SJSA1 (cell line): Measurements from ENCODE around the gene MBTPS2. TPM values are rescaled to one million over a fixed set of nuclear protein-coding genes. Genes with fewer than 3 reads are reported as not detected.
"Not testable (repeated sequence)": the region's sequence is repeated elsewhere in the genome, so short reads cannot be mapped to it uniquely, and the experiment has no call there.

Experiments used
- DNase-seq, 2 experiments: peaks; one replicate each; pipeline ENCODE4 v3.0.0-alpha.2; 2015 to 2020; ENCODE audit warnings: low spot score in 2 of 2, low read depth in 1 of 2
- H3K27ac ChIP-seq: fragments of 250-450 bp; sonication (Bioruptor Pico); 2 replicates; pipeline ENCODE4 v1.5.1; 2020; ENCODE audit warnings: mild to moderate bottlenecking, moderate library complexity
- H3K27me3 ChIP-seq: fragments of 250-450 bp; sonication (Bioruptor Pico); replicated peaks from 2 replicates; pipeline ENCODE4 v1.5.1; 2020; ENCODE audit warnings: mild to moderate bottlenecking, moderate library complexity
- H3K36me3 ChIP-seq: fragments of 250-450 bp; sonication (Bioruptor Pico); 2 replicates; pipeline ENCODE4 v1.5.1; 2020; ENCODE audit warnings: mild to moderate bottlenecking
- H3K4me1 ChIP-seq: fragments of 250-450 bp; sonication (Bioruptor Pico); replicated peaks from 2 replicates; pipeline ENCODE4 v1.6.1; 2021; ENCODE audit warnings: mild to moderate bottlenecking
- H3K4me3 ChIP-seq: fragments of 250-450 bp; sonication (Bioruptor Pico); 2 replicates; pipeline ENCODE4 v1.5.1; 2020; ENCODE audit warnings: mild to moderate bottlenecking
- H3K9me3 ChIP-seq: fragments of 250-450 bp; sonication (Bioruptor Pico); replicated peaks from 2 replicates; pipeline ENCODE4 v1.5.1; 2020; ENCODE audit warnings: mild to moderate bottlenecking
- total RNA-seq: library from RNA; depleted of rRNA; stranded (reverse); fragments of >200 nt; shearing (Covaris generic); gene quantifications from 2 replicates; pipeline ENCODE4 v1.2.3, GENCODE V29; 2014

Gene MBTPS2
- total RNA-seq, 1 experiment from 2014 or later: 10.1 TPM

DNA sequence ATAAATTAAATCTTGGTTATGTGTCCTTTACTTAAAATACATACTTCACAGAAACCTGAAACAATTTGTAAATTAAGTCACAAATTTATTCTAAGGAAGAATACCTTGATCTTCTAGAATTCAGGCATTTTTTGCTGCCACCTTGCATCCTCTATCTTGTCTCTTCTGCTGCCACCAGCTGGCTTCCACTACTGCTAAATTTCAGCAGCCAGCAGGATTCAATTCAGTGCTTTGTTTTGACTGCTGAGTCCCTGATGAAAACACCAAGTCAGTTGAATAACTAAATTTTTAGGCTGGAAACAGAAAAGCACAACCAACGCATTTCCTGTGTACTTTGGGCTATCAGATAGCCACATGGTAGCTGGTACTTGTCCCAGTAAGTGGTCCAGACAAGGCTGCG is 2.4 kb upstream of the MBTPS2 start:
- Histone ChIP-seq H3K27ac (no peak overlapping the region), H3K9me3 (no peaks in the 10 kb centered on the region), H3K27me3 (no peaks in the 10 kb centered on the region), H3K36me3 (no peaks in the 10 kb centered on the region), H3K4me1 (no peaks in the 10 kb centered on the region), H3K4me3 (no peak overlapping the region)
- no peak for DNase-seq

DNA sequence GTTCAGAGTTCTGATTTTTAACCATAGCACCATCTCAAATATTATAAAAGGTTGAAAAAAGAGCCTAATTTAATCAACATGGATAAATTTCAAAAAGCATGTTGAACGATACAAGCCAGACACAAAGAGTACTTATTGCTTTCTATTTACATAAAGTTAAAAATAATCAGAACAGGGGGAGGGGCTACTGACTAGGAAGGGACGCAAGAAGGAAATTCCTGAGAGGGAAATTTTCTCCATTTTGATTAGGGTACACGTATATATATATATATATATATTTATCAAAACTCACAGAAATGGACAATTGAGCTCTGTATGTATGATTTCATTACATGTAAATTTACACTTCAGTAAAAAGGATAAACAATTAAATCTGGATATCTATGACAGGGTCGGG is 482 bp upstream of the MBTPS2 start:
- H3K36me3 ChIP-seq: no peaks in the 10 kb centered on the region
- no peaks in the 10 kb centered on the region for H3K9me3 ChIP-seq
- DNase-seq: no peak
- peak overlapping the region; percentile 77 for H3K4me3 ChIP-seq
- no peaks in the 10 kb centered on the region for H3K4me1 ChIP-seq
- H3K27me3 ChIP-seq: no peaks in the 10 kb centered on the region
- peak overlapping the region; percentile 81 for H3K27ac ChIP-seq

DNA sequence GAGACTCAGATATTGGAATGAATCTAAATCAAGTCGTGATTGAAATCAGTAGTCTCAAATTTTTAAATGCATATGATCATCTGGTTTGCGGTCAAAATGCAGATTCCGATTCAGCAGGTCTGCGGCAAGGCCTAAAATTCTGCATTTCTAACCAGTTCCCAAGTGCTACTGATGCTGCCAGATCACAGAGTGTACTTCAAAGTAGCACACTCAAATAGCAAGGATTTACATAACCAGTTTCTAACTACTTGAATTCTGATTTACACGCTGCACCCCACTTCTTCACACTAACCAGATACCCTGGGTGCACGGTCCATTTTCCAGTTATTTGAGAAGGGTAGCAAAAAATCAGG is 752 bp downstream of the MBTPS2 start:
- peak overlapping the region; percentile 77 for H3K4me3 ChIP-seq
- no peaks in the 10 kb centered on the region for H3K4me1 ChIP-seq
- H3K27ac ChIP-seq: peak overlapping the region; percentile 81
- 0 out of 2 replicates have a peak, but pooled peaks cover 3% of the 10 kb centered on the region for H3K36me3 ChIP-seq
- DNase-seq: no peak
- no peaks in the 10 kb centered on the region for H3K9me3 ChIP-seq
- H3K27me3 ChIP-seq: no peaks in the 10 kb centered on the region

DNA sequence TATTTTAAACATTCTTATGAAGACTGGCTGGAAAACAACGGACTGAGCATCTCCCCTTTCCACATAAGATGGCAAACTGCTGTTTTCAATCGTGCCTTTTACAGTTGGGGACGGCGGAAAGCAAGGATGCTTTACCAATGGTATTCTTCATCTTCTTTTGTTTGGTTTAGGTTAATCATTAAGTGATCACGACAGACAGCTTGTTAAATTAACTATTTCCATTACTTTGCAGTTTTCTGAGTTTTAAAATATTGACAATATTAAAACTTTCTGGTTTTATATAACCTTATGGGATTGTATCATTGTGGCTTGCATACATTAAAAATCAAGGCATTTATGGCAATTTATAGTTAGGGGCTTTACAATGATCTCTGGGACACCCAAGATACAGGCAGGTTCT is 3.8 kb downstream of the MBTPS2 start:
- no peaks in the 10 kb centered on the region for H3K4me1 ChIP-seq
- H3K36me3 ChIP-seq: 0 out of 2 replicates have a peak, but pooled peaks cover 3% of the 10 kb centered on the region
- no peaks in the 10 kb centered on the region for H3K27me3 ChIP-seq
- no peaks in the 10 kb centered on the region for H3K9me3 ChIP-seq
- no peak for DNase-seq
- no peak overlapping the region for H3K27ac ChIP-seq
- no peak overlapping the region for H3K4me3 ChIP-seq

DNA sequence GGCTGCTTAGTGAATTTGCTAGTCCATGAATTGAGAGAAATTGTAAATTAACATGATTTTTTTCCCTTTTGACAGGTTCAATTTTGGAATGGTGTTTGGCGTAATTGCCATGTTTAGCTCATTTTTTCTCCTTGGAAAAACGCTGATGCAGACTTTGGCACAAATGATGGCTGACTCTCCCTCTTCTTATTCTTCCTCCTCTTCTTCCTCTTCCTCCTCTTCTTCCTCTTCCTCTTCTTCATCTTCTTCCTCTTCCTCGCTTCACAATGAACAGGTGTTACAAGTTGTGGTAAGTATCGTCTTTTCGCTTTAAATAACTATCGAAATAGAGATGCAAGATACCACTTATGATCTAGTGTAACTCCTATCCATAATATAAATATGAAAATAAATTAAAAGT is 5.7 kb downstream of the MBTPS2 start:
- Histone ChIP-seq H3K27me3 (no peaks in the 10 kb centered on the region), H3K4me3 (no peak overlapping the region), H3K27ac (no peak overlapping the region), H3K9me3 (no peaks in the 10 kb centered on the region), H3K4me1 (no peaks in the 10 kb centered on the region), H3K36me3 (0 out of 2 replicates have a peak, but pooled peaks cover 3% of the 10 kb centered on the region)
- no peak for DNase-seq

DNA sequence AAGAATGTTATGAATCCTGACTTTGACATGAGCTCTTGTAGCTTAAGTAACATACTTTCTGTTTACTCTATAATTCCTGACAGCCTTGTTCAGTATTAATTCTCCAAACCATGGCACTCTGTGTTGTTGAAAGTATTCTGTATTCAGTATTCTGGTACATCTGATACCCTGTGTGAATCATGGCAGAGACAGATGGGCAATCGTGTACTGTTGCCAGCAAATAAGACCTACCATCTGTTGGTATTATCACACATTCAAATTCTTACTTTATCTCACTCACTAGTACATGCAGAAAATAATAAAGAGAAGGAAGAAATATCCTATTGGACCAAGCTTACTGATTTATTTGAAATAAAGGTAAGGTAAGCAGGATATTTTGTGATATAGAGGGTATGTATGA is 7.9 kb downstream of the MBTPS2 start:
- Histone ChIP-seq H3K36me3 (0 out of 2 replicates have a peak, but pooled peaks cover 3% of the 10 kb centered on the region), H3K4me3 (no peak overlapping the region), H3K27ac (no peak overlapping the region), H3K4me1 (no peaks in the 10 kb centered on the region), H3K27me3 (no peaks in the 10 kb centered on the region), H3K9me3 (no peaks in the 10 kb centered on the region)
- DNase-seq: no peak

DNA sequence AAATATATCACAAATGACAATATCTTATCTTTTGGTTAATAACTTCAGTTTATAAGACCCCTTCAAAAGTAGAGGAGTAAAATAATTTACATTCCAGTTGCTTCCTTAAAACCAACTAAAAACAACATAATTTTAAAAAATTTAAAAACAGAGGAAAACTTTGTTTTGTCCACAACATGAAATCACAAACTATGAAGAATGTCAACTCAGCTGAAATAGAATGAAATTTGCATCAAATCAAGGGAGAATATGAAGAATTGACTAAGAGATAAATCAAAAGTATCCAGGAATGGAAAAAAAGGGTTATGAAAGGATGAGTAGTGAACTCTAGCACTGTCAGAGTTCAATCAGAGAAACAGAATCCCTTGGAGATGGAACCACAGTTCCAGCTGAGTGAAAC is 14.2 kb downstream of the MBTPS2 start:
- Histone ChIP-seq H3K4me1 (no peaks in the 10 kb centered on the region), H3K36me3 (peaks cover 2% of the 10 kb centered on the region), H3K4me3 (no peak overlapping the region), H3K27me3 (no peaks in the 10 kb centered on the region), H3K27ac (no peak overlapping the region), H3K9me3 (no peaks in the 10 kb centered on the region)
- no peak for DNase-seq

DNA sequence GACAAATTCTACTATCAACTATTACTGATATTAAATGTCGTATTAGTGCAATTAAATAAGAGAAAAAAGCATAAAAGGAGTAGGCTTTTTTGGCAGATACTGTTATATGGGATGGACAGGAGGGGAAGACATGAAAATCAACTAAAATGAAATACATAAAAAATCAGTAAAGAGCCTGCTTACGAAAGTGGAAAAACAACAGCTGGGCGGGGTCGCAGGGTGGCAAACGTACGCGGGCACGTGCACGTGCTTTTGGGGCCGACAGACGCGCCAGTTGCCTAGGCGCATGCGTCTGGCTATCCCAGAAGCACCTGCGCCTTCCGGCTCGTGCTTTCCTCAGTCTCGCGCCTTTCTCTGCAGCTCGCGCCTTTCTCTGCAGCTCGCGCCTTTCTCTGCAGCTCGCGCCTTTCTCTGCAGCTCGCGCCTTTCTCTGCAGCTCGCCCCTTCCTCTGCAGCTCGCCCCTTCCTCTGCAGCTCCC is 16.6 kb downstream of the MBTPS2 start, which contains the start of gene YY2:
YY2 (plus strand) TSS at position 51 of the 479 bp plus-strand sequence. CDS start 498 bp downstream, outside the sequence.
- H3K9me3 ChIP-seq: no peaks in the 10 kb centered on the region
- no peak for DNase-seq
- H3K27me3 ChIP-seq: no peaks in the 10 kb centered on the region
- no peaks in the 10 kb centered on the region for H3K4me1 ChIP-seq
- H3K4me3 ChIP-seq: no peak within 1 kb of the TSS
- H3K36me3 ChIP-seq: peaks cover 2% of the 10 kb centered on the region
- H3K27ac ChIP-seq: no peak within 1 kb of the TSS

DNA sequence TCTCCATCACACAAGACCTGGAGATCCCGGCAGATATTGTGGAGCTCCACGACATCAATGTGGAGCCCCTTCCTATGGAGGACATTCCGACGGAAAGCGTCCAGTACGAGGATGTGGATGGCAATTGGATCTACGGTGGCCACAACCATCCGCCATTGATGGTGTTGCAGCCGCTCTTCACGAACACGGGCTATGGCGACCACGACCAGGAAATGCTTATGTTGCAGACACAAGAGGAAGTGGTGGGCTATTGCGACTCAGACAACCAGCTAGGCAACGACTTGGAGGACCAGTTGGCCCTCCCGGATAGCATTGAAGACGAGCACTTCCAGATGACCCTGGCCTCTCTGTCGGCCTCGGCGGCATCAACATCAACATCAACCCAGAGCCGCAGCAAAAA is 17.1 kb downstream of the MBTPS2 start:
- no peaks in the 10 kb centered on the region for H3K9me3 ChIP-seq
- H3K36me3 ChIP-seq: peaks cover 2% of the 10 kb centered on the region
- no peak overlapping the region for H3K4me3 ChIP-seq
- no peak for DNase-seq
- H3K27me3 ChIP-seq: no peaks in the 10 kb centered on the region
- no peaks in the 10 kb centered on the region for H3K4me1 ChIP-seq
- H3K27ac ChIP-seq: no peak overlapping the region

DNA sequence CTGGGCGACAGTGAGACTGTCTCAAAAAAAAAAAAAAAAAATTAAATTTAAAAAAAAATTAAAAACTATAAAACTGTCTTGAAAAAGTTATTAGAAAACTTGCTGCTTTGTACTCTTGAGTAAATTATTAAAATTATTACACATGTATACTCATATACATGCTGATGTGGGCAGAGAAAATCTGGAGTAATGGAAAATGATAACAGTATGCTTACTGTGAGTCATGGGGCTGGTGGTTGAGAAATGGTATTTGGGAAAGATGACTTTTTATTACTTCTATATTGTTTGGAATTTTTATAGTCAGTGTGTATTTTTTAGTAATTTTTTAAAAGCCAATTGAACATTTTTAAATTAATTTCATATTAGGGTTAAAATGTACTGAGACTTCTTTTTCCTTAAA is 23.8 kb downstream of the MBTPS2 start:
- H3K36me3 ChIP-seq: no peaks in the 10 kb centered on the region
- H3K27me3 ChIP-seq: no peaks in the 10 kb centered on the region
- no peak overlapping the region for H3K27ac ChIP-seq
- no peaks in the 10 kb centered on the region for H3K4me1 ChIP-seq
- DNase-seq: no peak
- H3K4me3 ChIP-seq: no peak overlapping the region
- H3K9me3 ChIP-seq: no peaks in the 10 kb centered on the region

DNA sequence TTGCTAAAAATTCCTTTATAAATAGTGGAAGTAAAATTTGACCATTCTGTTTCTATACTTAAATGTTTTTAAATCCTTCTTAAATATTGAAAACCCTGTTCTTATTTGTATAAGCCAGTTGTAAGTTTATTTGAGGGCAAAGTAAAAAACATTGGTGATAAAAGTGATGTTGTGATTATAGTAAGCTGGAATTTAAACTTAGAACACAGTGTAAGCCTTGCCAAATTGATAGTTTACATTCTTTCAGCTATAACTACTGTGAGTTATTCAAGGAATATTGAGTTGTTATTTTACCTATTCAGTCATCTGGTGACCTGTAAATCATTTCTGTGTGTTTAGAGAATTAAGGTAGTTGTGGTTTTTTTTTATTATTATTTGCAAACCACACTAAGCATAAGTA is 26.0 kb downstream of the MBTPS2 start:
- no peaks in the 10 kb centered on the region for H3K4me1 ChIP-seq
- no peak for DNase-seq
- no peaks in the 10 kb centered on the region for H3K27me3 ChIP-seq
- no peaks in the 10 kb centered on the region for H3K9me3 ChIP-seq
- H3K27ac ChIP-seq: no peak overlapping the region
- no peaks in the 10 kb centered on the region for H3K36me3 ChIP-seq
- H3K4me3 ChIP-seq: no peak overlapping the region

DNA sequence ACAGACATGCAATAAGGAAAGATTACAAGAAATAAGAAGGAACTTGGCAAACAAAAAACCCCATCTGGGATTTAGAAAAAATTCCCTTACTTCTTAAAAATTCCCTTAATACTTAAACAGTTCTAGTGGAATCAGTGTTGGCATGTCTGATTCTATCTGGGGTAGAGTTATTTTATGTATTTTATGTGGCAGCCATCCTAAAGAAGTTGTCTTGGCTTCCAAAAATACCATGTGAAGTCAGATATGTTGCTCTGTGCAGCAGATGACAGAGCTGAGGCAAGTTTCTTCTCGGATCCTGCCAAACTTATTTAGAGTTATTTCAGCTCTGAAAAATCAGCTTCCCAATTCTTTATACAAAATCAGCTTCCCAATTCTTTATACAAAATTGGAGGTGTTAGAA is 31.1 kb downstream of the MBTPS2 start:
- H3K9me3 ChIP-seq: no peaks in the 10 kb centered on the region
- no peaks in the 10 kb centered on the region for H3K27me3 ChIP-seq
- H3K36me3 ChIP-seq: no peaks in the 10 kb centered on the region
- DNase-seq: no peak
- no peak overlapping the region for H3K27ac ChIP-seq
- no peak overlapping the region for H3K4me3 ChIP-seq
- no peaks in the 10 kb centered on the region; the same call in 1 of the 2 replicates for H3K4me1 ChIP-seq

DNA sequence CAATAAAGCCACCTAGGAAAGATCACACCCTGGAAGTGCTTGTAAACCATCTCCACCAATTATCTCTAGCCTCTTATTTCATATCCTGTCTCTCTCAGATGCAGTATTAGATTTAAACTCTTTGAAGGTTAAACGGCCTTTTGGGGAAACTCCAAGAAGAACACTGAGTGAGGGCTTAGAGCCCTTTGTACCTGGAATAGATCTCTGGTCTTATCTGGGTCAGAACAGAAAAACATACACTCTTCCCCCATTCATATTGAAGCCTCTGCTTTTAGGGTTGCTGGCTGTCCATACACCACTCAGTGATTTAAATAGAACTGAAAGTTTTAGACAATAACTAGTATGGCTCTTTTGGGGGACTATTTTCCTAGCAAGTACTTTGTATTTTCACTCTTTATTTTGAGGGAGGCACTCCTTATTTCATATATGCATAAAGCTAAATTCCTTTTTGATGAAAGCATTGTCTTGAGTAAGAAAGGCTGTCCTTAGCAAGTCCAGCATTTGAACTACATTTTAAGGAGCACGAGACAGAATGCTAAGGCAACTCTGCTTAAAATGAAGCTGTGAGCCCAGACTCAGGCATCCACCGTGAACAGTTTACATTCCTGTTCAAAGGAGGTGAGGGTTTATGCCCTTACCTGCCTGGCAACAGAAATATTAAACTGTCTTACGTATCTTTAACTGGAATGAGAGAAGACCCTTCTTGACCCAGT is 33.8 kb downstream of the MBTPS2 start:
- H3K27ac ChIP-seq: no peak overlapping the region
- no peaks in the 10 kb centered on the region; the same call in 1 of the 2 replicates for H3K4me1 ChIP-seq
- DNase-seq: no peak
- H3K27me3 ChIP-seq: no peaks in the 10 kb centered on the region
- no peaks in the 10 kb centered on the region for H3K36me3 ChIP-seq
- no peak overlapping the region for H3K4me3 ChIP-seq
- H3K9me3 ChIP-seq: no peaks in the 10 kb centered on the region

DNA sequence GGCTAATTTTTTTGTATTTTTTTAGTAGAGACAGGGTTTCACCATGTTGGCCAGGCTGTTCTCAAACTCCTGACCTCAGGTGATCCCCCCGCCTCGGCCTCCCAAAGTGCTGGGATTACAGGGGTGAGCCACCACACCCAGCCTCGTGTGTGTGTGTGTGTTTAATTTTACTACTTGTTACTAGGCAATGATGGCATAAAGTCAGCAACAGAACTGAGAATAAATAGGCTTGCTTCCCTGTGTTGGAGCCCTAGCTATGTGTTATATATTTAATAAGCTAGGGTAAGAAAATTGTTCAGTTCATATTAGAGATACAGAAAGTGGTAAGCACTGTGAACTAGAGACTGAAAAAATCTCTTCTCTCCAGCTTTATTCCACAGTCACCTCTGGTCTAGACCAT is 34.8 kb downstream of the MBTPS2 start:
- H3K27me3 ChIP-seq, H3K27ac ChIP-seq, H3K4me3 ChIP-seq, H3K9me3 ChIP-seq, H3K36me3 ChIP-seq, DNase-seq, H3K4me1 ChIP-seq: not testable (repeated sequence)

DNA sequence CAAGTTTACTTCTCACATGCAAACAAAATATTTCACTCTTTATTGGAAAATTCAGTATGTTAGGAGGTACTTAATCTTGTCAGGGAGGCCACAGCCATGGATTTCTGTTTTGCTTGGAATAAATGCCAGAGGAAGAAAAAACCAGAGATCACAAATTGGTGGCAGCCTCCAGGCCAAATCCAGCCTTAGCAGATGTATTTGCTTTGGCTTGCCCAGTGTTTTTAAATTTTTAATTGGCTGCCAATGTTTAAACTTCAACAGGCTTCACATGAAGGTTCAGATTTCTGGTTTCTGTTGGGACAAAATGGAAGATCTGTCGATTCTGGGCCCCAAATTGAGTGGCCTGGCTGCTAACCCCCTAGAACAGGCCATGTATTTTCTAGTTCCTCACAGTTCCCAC is 35.6 kb downstream of the MBTPS2 start:
- H3K9me3 ChIP-seq: no peaks in the 10 kb centered on the region
- H3K36me3 ChIP-seq: no peaks in the 10 kb centered on the region
- H3K4me3 ChIP-seq: no peak overlapping the region
- no peak overlapping the region for H3K27ac ChIP-seq
- H3K27me3 ChIP-seq: no peaks in the 10 kb centered on the region
- no peaks in the 10 kb centered on the region; the same call in 1 of the 2 replicates for H3K4me1 ChIP-seq
- DNase-seq: no peak
